Fibroblast of skin of right biceps (primary cell): ENCODE data around the gene BAHCC1.

ENCODE experiments used
- DNase-seq: peaks from one replicate; pipeline ENCODE4 v3.0.0-alpha.2; 2013

Gene BAHCC1

DNA sequence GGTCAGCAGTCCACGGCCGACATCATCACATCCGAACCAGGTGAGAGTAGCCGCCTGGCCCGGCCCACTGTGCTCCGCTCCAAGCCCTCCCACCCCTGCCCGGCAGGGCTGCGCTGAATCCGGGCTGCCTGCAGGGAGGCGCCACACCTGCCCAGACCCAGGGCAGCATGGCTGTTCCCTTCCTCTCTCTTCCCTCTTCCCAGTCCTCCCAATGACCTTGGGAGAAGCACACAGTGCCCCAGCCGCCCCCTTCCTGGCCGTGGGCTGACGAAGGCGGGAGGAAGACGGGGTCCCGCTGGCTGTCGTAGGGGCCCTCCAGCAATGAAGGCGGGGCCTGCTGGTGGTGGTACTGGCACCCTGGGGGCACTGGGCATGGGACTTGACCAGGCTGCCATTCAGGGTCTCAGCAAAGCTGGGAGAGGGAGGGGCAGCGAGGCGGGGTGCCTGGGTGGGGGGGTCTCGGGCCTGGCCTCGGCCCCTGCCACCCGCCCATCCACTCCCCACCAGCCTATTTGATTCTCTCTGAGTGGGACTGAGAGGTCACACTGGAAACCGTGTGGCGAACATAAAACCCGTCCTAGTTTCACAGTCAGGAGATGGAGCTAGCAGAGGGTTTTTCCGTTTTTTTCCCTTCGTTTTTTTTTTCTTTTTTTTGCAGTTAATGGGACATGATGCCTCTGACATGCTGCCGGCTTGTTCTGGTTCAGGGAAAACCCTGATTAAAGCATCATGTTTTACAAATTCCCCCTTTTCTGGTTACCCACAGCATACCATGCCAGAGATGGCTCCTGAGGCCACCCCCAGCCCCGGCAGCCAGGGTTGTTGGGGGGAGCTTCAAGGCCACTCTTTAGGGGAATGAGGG, 50.6 kb downstream of the BAHCC1 start:
- no peak for DNase-seq

DNA sequence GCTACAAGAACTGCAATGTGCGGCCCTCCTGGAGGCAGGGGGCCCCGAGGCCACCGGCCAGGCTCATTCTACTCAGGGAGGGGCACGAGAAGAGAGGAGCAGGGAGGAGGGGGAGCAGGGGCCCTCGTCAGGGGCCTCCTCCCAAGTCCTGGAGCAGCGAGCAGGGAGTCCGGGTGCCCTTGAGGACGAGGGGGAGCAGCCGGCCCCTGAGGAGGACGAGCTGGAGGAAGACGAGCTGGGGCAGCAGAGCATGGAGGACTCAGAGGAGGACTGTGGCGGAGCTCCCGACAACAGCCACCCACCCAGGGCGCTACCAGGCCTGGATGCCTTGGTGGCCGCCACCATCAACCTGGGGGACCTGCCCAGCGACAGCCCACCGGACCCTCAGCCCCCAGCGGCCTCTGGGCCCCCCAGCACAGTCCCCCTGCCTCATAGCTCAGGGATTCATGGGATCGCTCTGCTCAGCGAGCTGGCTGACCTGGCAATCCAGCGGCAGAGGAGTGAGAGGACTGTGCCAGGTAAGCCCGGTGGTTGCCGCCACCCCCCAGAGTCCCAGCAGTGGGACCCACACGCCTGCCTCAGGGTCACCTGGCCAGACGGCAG, 52.2 kb downstream of the BAHCC1 start:
- DNase-seq = no peak

GRCh38 chr17:81448442-81448841, 53.2 kb downstream of the BAHCC1 start:
- DNase-seq = no peak

DNA sequence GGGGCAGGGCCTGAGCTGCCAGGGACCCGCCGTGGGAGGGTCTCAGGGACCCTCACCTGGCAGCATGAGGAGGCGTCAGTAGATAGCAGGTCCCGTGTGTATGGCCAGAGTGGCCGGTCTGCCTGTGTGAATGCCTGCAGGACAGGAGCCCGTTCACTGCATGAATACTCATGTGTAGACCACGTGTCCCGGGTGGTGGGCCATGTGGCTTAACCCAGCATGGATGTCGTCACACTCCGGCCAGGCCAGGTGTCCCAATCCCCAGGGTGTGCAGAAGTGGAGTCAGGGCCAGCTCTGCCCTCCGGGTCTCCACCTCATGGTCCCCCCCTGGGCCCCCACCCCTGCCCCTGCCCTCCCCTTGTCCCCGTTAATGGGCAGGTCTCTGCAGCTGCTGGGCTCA, 53.7 kb downstream of the BAHCC1 start:
- no peak for DNase-seq

- no peak for DNase-seq
Measured at GRCh38 chr17:81449351-81449750, 54.1 kb downstream of the BAHCC1 start.

GRCh38 chr17:81451823-81452222, 56.6 kb downstream of the BAHCC1 start:
- DNase-seq = no peak

DNA sequence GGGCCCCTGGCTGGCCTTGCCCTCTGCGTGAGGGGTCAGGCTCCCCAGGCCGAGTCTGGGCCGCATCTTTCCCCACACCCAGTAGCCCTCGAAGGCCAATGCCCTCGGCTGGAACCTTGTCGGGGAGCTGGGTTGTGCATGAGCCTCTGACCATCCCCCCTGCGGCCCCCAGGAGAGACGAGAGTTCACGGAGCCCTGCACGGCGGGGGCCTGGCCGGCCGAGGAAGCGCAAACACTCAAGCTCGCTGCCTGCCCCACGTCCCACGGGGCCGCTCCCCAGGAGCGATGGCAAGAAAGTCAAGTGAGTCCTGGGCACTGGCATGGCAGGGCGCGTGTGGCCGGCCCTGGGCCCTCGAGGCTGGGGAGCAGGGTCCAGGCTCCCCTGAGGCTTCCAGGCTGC, 57.3 kb downstream of the BAHCC1 start:
- no peak for DNase-seq

DNA sequence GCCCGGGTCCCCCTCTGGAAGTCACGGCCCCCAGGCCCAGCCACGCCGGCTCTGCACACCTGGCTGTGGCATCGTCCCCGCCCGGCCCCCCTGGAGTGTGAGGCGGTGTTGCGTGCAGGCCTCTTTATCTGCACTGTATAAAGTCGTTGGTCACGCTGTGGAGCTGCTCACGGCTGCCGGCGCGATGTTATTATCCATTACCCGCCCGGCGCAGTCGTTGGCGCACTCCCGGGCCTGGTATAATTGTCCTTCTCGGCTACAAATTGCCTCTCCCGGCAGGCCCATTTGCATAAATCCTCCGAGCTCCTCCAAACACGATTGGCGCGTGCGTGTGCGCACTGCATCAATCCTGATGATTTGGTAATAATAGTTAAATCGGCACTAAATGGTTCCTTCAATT, 57.8 kb downstream of the BAHCC1 start:
- DNase-seq = no peak

GRCh38 chr17:81453712-81454111, 58.5 kb downstream of the BAHCC1 start:
- no peak for DNase-seq

DNA sequence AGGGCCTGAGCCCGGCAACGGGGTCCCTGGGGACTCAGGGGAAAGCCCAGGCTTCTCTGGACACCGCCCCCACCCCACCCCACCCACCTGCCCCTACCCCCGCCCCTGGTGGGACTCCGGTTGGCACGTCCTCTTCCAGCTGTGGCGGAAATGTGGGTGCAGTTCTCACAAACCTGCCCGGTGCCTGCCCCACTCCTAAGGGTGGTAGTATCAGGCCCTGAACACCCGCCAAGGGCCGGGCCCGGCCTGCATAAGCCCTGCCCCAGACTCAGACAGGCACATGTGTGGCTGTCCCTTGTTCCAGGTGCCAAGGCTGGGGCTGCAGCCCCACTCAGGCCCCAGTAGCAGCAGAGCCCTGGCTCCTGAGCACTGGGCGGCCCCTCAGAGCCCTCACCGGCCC, 59.2 kb downstream of the BAHCC1 start:
- no peak for DNase-seq

DNA sequence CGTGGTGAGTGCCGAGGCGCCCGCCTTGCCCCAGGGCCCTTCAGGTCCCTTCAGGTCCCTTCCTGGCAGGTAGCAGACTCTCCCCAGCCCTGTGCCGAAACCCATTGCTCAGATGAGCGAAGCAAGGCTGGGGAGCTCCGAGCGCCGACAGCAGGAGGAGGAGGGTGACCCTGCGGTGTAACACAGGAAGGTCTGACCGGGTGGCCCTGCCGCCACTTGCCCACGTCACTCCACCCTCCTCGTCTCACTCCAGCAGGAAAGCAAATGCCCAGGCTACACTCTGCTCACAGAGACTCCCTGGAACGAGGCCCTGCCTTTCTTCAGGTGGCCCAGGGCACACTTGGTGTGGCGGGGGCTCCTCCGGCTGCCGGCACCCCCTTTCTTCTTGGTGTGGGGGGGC, 60.1 kb downstream of the BAHCC1 start:
- DNase-seq = no peak

DNA sequence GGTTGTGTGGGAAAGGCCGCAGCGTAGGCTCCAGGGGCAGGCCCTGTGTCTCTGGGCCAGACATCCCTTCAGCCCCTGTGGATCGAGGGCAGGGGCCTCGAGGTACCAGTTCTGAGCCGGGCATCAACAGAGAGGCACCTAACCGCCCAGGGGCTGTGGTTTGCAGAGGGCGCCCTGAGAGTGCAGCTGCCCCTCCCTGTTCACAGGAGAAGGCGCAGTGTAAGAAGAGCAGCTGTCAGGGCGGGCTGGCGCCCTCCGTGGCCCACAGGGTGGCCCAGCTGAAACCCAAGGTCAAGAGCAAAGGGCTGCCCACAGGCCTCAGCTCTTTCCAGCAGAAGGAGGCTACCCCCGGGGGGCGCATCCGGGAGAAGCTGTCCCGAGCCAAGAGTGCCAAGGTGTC, 60.8 kb downstream of the BAHCC1 start:
- DNase-seq = no peak

DNA sequence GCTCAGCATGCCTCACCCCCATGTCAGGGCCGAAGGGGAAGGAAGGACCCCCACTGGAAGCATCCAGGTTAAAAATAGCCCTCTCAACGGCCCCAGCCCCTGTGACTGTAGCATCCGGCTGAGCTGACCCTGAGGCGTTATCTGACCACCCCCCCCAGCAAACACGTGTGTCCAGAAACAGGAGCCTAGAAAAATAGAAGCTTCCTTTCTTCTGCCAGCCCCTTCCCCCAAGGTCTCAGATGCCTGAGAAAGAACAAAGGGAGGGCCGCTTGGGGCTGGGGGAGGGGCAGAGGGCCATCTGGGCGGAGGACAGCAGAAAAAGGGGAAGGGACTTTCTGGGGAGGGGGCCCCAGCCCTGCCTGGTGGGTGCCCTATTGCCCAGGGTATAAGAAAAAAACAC, 61.5 kb downstream of the BAHCC1 start:
- DNase-seq = no peak

- DNase-seq = no peak
Measured at GRCh38 chr17:81457401-81457800, 62.1 kb downstream of the BAHCC1 start.

GRCh38 chr17:81457917-81458555, 62.8 kb downstream of the BAHCC1 start:
- no peak for DNase-seq

- DNase-seq = no peak
Measured at GRCh38 chr17:81458628-81459027, 63.4 kb downstream of the BAHCC1 start.

DNA sequence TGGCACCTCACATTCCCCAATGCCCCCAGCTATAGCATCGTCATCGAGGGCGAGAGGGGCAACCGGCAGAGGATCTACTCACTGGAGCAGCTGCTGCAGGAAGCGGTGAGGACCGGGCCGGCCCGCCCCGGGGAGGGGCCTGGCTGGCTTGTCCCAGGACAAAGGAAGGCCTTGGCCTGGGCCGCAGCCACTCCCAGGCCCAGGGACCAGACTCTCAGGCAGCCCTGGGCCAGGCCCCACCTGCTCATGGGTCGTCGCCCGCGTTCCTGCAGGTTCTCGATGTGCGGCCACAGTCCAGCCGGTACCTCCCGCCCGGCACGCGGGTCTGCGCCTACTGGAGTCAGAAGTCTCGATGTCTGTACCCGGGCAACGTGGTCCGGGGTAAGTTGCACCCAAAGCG, 64.0 kb downstream of the BAHCC1 start:
- no peak for DNase-seq

- no peak for DNase-seq
Measured at GRCh38 chr17:81459864-81460263, 64.6 kb downstream of the BAHCC1 start.

GRCh38 chr17:81460856-81461460, 65.7 kb downstream of the BAHCC1 start:
- DNase-seq = no peak

GRCh38 chr17:81461607-81462500, 66.6 kb downstream of the BAHCC1 start:
- DNase-seq = no peak

DNA sequence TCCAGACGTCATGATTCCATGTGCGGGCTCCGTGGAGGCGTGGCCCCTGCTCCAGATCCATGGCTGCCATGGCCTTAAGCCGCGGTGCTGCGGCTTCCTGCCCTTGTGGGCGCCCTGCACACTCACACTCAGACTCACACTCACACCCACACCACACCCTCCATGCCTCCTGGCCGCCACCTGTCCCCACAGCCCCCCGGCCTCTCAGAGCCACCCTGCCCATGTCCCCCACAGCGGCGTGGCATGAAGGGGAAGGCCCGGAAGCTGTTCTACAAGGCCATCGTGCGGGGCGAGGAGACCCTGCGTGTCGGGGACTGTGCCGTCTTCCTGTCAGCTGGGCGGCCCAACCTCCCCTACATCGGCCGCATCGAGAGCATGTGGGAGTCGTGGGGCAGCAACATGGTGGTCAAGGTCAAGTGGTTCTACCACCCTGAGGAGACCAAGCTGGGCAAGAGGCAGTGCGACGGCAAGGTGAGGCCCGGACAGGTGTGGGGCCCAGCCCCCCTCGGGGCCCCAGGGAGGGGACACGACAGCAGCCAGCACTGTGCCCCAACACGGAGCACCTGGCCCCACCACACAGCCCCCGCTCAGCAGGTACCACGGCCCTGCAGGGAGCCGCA, 67.4 kb downstream of the BAHCC1 start:
- no peak for DNase-seq

- DNase-seq = no peak
Measured at GRCh38 chr17:81463506-81463905, 68.2 kb downstream of the BAHCC1 start.
